ENCODE results near the gene P3H3.
"Not testable (repeated sequence)": the region's sequence is repeated elsewhere in the genome, so short reads cannot be mapped to it uniquely, and the experiment has no call there.

P3H3 gene

GRCh38 chr12:6869049-6870021, 41.1 kb downstream of the P3H3 start:
- DNase-seq, result no peak

GRCh38 chr12:6870304-6870703, 42.1 kb downstream of the P3H3 start:
- not testable (repeated sequence) for DNase-seq

GRCh38 chr12:6871052-6871957, 43.1 kb downstream of the P3H3 start:
- no peak for DNase-seq

GRCh38 chr12:6872073-6873048, 44.2 kb downstream of the P3H3 start:
- DNase-seq, result no peak

- no peak for DNase-seq
Measured at GRCh38 chr12:6873094-6874014, 45.1 kb downstream of the P3H3 start, which contains the start of gene SPSB2. Gene SPSB2, minus strand, starts transcription at chr12:6873303. Its CDS starts 402 bp downstream, at chr12:6872901.

- DNase-seq, result not testable (repeated sequence)
Measured at GRCh38 chr12:6874015-6874368, 45.8 kb downstream of the P3H3 start.

GRCh38 chr12:6879824-6880223, 51.6 kb downstream of the P3H3 start:
- not testable (repeated sequence) for DNase-seq

- DNase-seq, result no peak
Measured at GRCh38 chr12:6883252-6883651, 55.0 kb downstream of the P3H3 start.

GRCh38 chr12:6883683-6884082, 55.5 kb downstream of the P3H3 start:
- DNase-seq, result no peak

- DNase-seq, result no peak
Measured at GRCh38 chr12:6884539-6884938, 56.3 kb downstream of the P3H3 start.

- DNase-seq, result not testable (repeated sequence)
Measured at GRCh38 chr12:6886206-6886999, 58.2 kb downstream of the P3H3 start.

GRCh38 chr12:6887460-6887859, 59.3 kb downstream of the P3H3 start:
- DNase-seq, result no peak

GRCh38 chr12:6888360-6888759, 60.2 kb downstream of the P3H3 start:
- no peak for DNase-seq

GRCh38 chr12:6888794-6889193, 60.6 kb downstream of the P3H3 start:
- not testable (repeated sequence) for DNase-seq
